ENCODE measurements around the gene RHBDL3. TPM values are rescaled to one million over a fixed set of nuclear protein-coding genes. Genes with fewer than 3 reads are reported as not detected.

Gene RHBDL3
- total RNA-seq, 1 experiment from 2014 or later: 13.2 TPM

- ChIA-PET POLR2A (no interaction called here), CTCF (interaction anchor here (1.1 to 1.5 kb wide), 2 partner anchors 62 to 63 kb away, joined by 5 read pairs; no protein-coding TSS in a partner anchor)
- Mint-ChIP-seq H3K36me3 (no peaks in the 10 kb centered on the region), H3K4me1 (peaks cover 23% of the 10 kb centered on the region), H3K9me3 (no peaks in the 10 kb centered on the region), H3K27ac (no peak overlapping the region), H3K27me3 (ENCODE audit: low read depth) (peaks cover 7% of the 10 kb centered on the region), H3K4me3 (no peak overlapping the region)
- no peak for ATAC-seq
- DNase-seq (ENCODE audit: low spot score): no peak
- no peak for TF ChIP-seq ZNF317 (CRISPR knock-in tag; IDR thresholded peaks at IDR 0.05; ENCODE audit: borderline replicate concordance, low read depth)
- no peak for TF ChIP-seq PRDM15 (CRISPR knock-in tag; IDR thresholded peaks at IDR 0.05)
- TF ChIP-seq OVOL2 (CRISPR knock-in tag; IDR thresholded peaks at IDR 0.05; ENCODE audit: borderline replicate concordance): no peak
These were observed 9.0 kb upstream of the RHBDL3 start for GRCh38 chr17:32256701-32257019.

DNA sequence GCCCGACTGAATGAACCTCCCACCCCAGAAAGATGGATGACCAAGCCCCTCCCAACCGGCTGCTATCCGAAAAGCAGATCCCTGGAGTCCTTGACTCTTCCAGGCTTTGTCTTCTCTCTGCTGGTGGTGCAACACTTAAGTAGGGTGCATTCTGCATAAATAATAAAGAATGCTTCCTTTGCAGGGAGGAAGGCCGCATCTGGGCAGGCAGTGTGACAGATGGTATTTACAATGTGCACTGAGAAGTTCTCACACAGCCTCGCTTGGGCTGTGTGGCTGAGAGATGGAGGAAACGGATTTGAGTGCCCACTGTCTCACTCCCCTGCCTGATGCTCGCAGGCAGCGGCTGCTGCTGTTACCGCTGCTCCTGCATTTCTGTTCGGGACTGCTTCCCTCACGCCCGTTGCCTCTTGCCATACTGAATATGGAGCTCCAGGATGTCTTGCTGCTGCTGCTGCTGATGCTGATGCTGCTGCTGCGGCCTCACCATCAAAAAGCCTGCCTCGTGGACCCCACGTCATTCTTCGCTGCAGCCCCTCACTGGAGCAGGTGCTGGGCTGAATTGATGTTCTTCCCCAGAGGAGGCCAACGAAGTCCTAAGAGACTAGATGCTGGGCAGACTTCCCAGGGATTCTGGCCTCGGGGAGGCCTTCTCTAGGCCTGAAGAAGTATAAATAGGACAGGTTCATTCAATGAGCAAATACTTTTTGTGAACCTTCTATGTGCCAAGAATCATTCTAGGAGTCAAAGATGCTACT is 7.1 kb upstream of the RHBDL3 start:
- peak overlapping the region; percentile 40 for H3K4me3 Mint-ChIP-seq
- ChIA-PET POLR2A (interaction anchor here (1.1 kb wide), 1 partner anchor 21 kb away, joined by 3 read pairs; no protein-coding TSS in a partner anchor), CTCF (interaction anchor here (1.1 to 1.7 kb wide), 7 partner anchors 31 to 186 kb away, joined by 3 to 4 read pairs (median 4); partner anchors contain the start of gene PSMD11)

DNA sequence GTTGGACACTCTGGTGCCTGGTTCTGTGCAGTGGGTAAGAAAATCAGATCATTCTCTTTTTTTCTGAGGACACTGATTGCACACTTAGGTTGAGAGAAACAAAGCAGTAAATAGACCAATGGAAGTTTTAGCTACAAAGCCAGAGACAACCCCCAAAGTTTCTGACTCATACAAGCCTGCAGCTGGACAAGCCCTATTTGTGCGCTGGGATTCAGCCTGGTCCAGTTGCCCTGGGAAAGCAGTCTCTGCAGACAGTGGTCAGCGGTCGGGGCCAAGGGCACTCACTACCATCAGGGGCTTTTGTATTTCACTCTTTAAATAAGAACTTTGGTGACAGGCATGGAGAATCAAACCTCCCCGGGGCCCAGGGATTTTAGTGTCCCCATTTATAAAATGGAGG is 6.0 kb upstream of the RHBDL3 start:
- Mint-ChIP-seq H3K27me3 (ENCODE audit: low read depth) (peaks cover 28% of the 10 kb centered on the region), H3K36me3 (no peaks in the 10 kb centered on the region), H3K4me3 (no peak overlapping the region), H3K4me1 (peaks cover 34% of the 10 kb centered on the region), H3K27ac (no peak overlapping the region), H3K9me3 (no peaks in the 10 kb centered on the region)
- ATAC-seq (no peak), DNase-seq (ENCODE audit: low spot score) (no peak)
- TF ChIP-seq FOXP1 (CRISPR knock-in tag; IDR thresholded peaks at IDR 0.05; ENCODE audit: borderline replicate concordance) (no peak), GRHL2 (CRISPR knock-in tag; IDR thresholded peaks at IDR 0.05; ENCODE audit: insufficient replicate concordance, severe bottlenecking) (no peak), TCF7 (CRISPR knock-in tag; IDR thresholded peaks at IDR 0.05; ENCODE audit: low read depth) (no peak), E2F5 (CRISPR knock-in tag; IDR thresholded peaks at IDR 0.05) (no peak), AFF4 (CRISPR knock-in tag; IDR thresholded peaks at IDR 0.05; ENCODE audit: borderline replicate concordance) (no peak)
- TF ChIP-seq, protein P1, sequence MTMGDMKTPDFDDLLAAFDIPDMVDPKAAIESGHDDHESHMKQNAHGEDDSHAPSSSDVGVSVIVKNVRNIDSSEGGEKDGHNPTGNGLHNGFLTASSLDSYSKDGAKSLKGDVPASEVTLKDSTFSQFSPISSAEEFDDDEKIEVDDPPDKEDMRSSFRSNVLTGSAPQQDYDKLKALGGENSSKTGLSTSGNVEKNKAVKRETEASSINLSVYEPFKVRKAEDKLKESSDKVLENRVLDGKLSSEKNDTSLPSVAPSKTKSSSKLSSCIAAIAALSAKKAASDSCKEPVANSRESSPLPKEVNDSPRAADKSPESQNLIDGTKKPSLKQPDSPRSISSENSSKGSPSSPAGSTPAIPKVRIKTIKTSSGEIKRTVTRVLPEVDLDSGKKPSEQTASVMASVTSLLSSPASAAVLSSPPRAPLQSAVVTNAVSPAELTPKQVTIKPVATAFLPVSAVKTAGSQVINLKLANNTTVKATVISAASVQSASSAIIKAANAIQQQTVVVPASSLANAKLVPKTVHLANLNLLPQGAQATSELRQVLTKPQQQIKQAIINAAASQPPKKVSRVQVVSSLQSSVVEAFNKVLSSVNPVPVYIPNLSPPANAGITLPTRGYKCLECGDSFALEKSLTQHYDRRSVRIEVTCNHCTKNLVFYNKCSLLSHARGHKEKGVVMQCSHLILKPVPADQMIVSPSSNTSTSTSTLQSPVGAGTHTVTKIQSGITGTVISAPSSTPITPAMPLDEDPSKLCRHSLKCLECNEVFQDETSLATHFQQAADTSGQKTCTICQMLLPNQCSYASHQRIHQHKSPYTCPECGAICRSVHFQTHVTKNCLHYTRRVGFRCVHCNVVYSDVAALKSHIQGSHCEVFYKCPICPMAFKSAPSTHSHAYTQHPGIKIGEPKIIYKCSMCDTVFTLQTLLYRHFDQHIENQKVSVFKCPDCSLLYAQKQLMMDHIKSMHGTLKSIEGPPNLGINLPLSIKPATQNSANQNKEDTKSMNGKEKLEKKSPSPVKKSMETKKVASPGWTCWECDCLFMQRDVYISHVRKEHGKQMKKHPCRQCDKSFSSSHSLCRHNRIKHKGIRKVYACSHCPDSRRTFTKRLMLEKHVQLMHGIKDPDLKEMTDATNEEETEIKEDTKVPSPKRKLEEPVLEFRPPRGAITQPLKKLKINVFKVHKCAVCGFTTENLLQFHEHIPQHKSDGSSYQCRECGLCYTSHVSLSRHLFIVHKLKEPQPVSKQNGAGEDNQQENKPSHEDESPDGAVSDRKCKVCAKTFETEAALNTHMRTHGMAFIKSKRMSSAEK (CRISPR knock-in tag; IDR thresholded peaks at IDR 0.05; ENCODE audit: borderline replicate concordance): no peak
- POLR2A ChIA-PET: no interaction called here
- CTCF ChIA-PET: interaction anchor here (0.6 to 1.6 kb wide), 5 partner anchors 30 to 457 kb away, joined by 3 to 5 read pairs (median 3); no protein-coding TSS in a partner anchor

More for the DNA sequence above, 7.1 kb upstream of the RHBDL3 start:
- Mint-ChIP-seq H3K4me1 (peaks cover 23% of the 10 kb centered on the region), H3K27me3 (ENCODE audit: low read depth) (peaks cover 18% of the 10 kb centered on the region), H3K36me3 (no peaks in the 10 kb centered on the region), H3K9me3 (no peaks in the 10 kb centered on the region), H3K27ac (no peak overlapping the region)
- TF ChIP-seq TP53 (CRISPR knock-in tag; IDR thresholded peaks at IDR 0.05) (0 out of 2 replicates have a peak, but pooled peaks have one; percentile 20), ATF3 (CRISPR knock-in tag; conservative IDR thresholded peaks at IDR 0.05) (no peak), HMGA2 (CRISPR knock-in tag; IDR thresholded peaks at IDR 0.05) (no peak)
- DNase-seq (ENCODE audit: low spot score) (no peak), ATAC-seq (peak; percentile 75)
